Endothelial cell of umbilical vein (primary cell): ENCODE measurements around the gene VEGFA. TPM values are rescaled to one million over a fixed set of nuclear protein-coding genes. Genes with fewer than 3 reads are reported as not detected.

ENCODE experiments used
- BruUV-seq: library from RNA; stranded (reverse); fragments of 400-500 nt; replicated peaks from 2 replicates; lab custom pipeline; 2021; lab: Mats Ljungman, UMichigan
- CTCF ChIA-PET: fragments of 300-600, 350-600 bp; sonication (Branson Sonifier 250); formaldehyde crosslinking; loops from one replicate; lab custom pipeline; 2021; ENCODE audit warnings: antibody characterized with exemption, inconsistent platforms; lab: Charles Lee
- POLR2A ChIA-PET: fragments of 300-600, 350-600 bp; sonication (Branson Sonifier 250); formaldehyde crosslinking; loops from one replicate; lab custom pipeline; 2021; ENCODE audit warnings: antibody characterized with exemption, inconsistent platforms; lab: Charles Lee
- DNase-seq: peaks from one replicate; pipeline ENCODE4 v3.0.0-alpha.2; 2011; ENCODE audit warnings: low read depth, low spot score
- FAIRE-seq: peaks from 2 replicates; lab custom pipeline; 2011; peaks lifted over from hg19 to GRCh38; lab: Jason Lieb, UNC
- H2AFZ ChIP-seq: 2 replicates; pipeline ENCODE4 v1.6.0; 2012; ENCODE audit warnings: low read depth, low read length, control low read depth, inconsistent platforms
- H3K27ac ChIP-seq: 2 replicates; pipeline ENCODE4 v1.5.1; 2011; ENCODE audit warnings: low read depth, mild to moderate bottlenecking, control low read depth, low read length, moderate library complexity; ENCODE audit not compliant: insufficient read depth
- H3K27me3 ChIP-seq, 2 experiments: 2 replicates each; pipeline versions ENCODE4 v1.6.0 to v1.6.1; 2011; ENCODE audit warnings: low read length in 2 of 2, mixed read lengths in 1 of 2; ENCODE audit not compliant: control insufficient read depth in 2 of 2, insufficient read depth in 2 of 2
- H3K36me3 ChIP-seq, 2 experiments: 2 replicates in 1 of 2; 3 replicates in 1 of 2; pipeline ENCODE4 v1.5.1; 2011; ENCODE audit warnings: low read length in 2 of 2, mild to moderate bottlenecking in 1 of 2, moderate library complexity in 1 of 2; ENCODE audit not compliant: control insufficient read depth in 2 of 2, insufficient read depth in 2 of 2; ENCODE audit errors: extremely low read depth in 1 of 2
- H3K4me1 ChIP-seq: 3 replicates; pipeline ENCODE4 v1.5.1; 2011; ENCODE audit warnings: mild to moderate bottlenecking, low read length; ENCODE audit not compliant: control insufficient read depth, insufficient read depth; ENCODE audit errors: extremely low read depth
- H3K4me2 ChIP-seq: 2 replicates; pipeline ENCODE4 v1.6.1; 2011; ENCODE audit warnings: low read length, control low read depth, mixed read lengths; ENCODE audit not compliant: insufficient read depth
- H3K4me3 ChIP-seq, 3 experiments: fragments of 200-600 bp in 1 of 3; sonication (generic), shearing (Covaris generic) in 1 of 3; replicated peaks in 1 of 3; 2 replicates each; pipeline ENCODE4 v1.5.1; 2011 to 2016; ENCODE audit warnings: control low read depth in 3 of 3, low read length in 3 of 3, mild to moderate bottlenecking in 2 of 3, inconsistent platforms in 1 of 3, low read depth in 1 of 3, moderate library complexity in 1 of 3; ENCODE audit not compliant: insufficient read depth in 1 of 3
- H3K79me2 ChIP-seq: 2 replicates; pipeline ENCODE4 v1.6.0; 2012; ENCODE audit warnings: low read length, inconsistent platforms; ENCODE audit not compliant: control insufficient read depth, insufficient read depth
- H3K9ac ChIP-seq: replicated peaks from 2 replicates; pipeline ENCODE3; 2011; ENCODE audit warnings: low read length, control low read depth; ENCODE audit not compliant: insufficient read depth; ENCODE audit errors: extremely low read depth
- H3K9me1 ChIP-seq: replicated peaks from 3 replicates; pipeline ENCODE4 v1.6.0; 2011; ENCODE audit warnings: mild to moderate bottlenecking, low read length; ENCODE audit not compliant: control insufficient read depth, insufficient read depth; ENCODE audit errors: extremely low read depth
- H3K9me3 ChIP-seq: replicated peaks from 2 replicates; pipeline ENCODE4 v1.5.1; 2012; ENCODE audit warnings: low read length, inconsistent platforms; ENCODE audit not compliant: control insufficient read depth, insufficient read depth
- H4K20me1 ChIP-seq: replicated peaks from 2 replicates; pipeline ENCODE3; 2011; ENCODE audit warnings: mild to moderate bottlenecking, low read length; ENCODE audit not compliant: control insufficient read depth, insufficient read depth; ENCODE audit errors: extremely low read depth
- EZH2 ChIP-seq: IDR thresholded peaks from 2 replicates; pipeline ENCODE4 v1.6.1; 2012; ENCODE audit warnings: borderline replicate concordance, low read depth, mild to moderate bottlenecking, moderate library complexity, low read length, inconsistent platforms; ENCODE audit not compliant: severe bottlenecking
- FOS ChIP-seq: IDR thresholded peaks from 2 replicates; pipeline ENCODE4 v1.6.1; 2011; ENCODE audit warnings: mild to moderate bottlenecking, low read length, moderate library complexity, borderline replicate concordance; ENCODE audit not compliant: insufficient read depth
- GATA2 ChIP-seq: IDR thresholded peaks from 2 replicates; pipeline ENCODE4 v1.7.0; 2011; ENCODE audit warnings: low read depth, mild to moderate bottlenecking, moderate library complexity, mixed read lengths, low read length; ENCODE audit not compliant: insufficient read length, insufficient read depth
- JUN ChIP-seq: IDR thresholded peaks from 2 replicates; pipeline ENCODE4 v1.6.1; 2011; ENCODE audit warnings: borderline replicate concordance, low read depth; ENCODE audit not compliant: insufficient read length, insufficient read depth
- MYC ChIP-seq: IDR thresholded peaks from one replicate; pipeline ENCODE4 v1.6.1; 2011; ENCODE audit warnings: mild to moderate bottlenecking, low read depth, low read length
- POLR2A ChIP-seq: IDR thresholded peaks from 2 replicates; pipeline ENCODE4 v1.6.1; 2012; ENCODE audit warnings: low read depth, mild to moderate bottlenecking, control low read depth, low read length
- POLR2AphosphoS5 ChIP-seq: IDR thresholded peaks from 2 replicates; pipeline ENCODE4 v1.6.1; 2012; ENCODE audit warnings: low read depth, mild to moderate bottlenecking, control low read depth, low read length, moderate library complexity; ENCODE audit not compliant: insufficient read depth
- dilution Hi-C: fragments of 300-500 bp; cut with MboI; formaldehyde crosslinking; loops from one replicate; pipeline ENCODE4 v1.15.0; 2019; ENCODE audit warnings: low sequenced_read_pairs; ENCODE audit not compliant: extremely low pct_ligation_motif_present
- intact Hi-C: fragments of 100-400 bp; cut with micrococcal nuclease; formaldehyde crosslinking; loops from one replicate; pipeline ENCODE4 v1.10.0; 2022
- polyA plus RNA-seq, 4 experiments: library from polyadenylated mRNA; depleted of rRNA in 3 of 4; stranded (reverse) in 3 of 4; unstranded in 1 of 4; fragments of >200 nt; gene quantifications; 2 replicates each; pipeline versions ENCODE4 v1.2.1 to v1.2.3, GENCODE V29; 2011 to 2012; ENCODE audit warnings: missing spikeins in 1 of 4
- total RNA-seq: library from RNA; stranded (reverse); gene quantifications from 2 replicates; pipeline ENCODE4 v1.2.3, GENCODE V29; 2021
- TF ChIP-seq, protein P1 (sequence below): IDR thresholded peaks from 2 replicates; pipeline ENCODE4 v1.6.1; 2011; ENCODE audit not compliant: insufficient read depth, insufficient read length
- TF ChIP-seq, protein P2 (sequence below), 2 donors: IDR thresholded peaks; 1 replicate in 1 of 2; 2 replicates in 1 of 2; pipeline ENCODE4 v1.5.1; 2011; ENCODE audit warnings: low read length in 2 of 2, mild to moderate bottlenecking in 2 of 2, moderate library complexity in 2 of 2, control low read depth in 1 of 2, inconsistent platforms in 1 of 2, low read depth in 1 of 2; ENCODE audit not compliant: insufficient read depth in 1 of 2; ENCODE audit errors: extremely low read depth in 1 of 2

VEGFA gene
- total and polyA plus RNA-seq, 2 donors (not counting 3 experiments of a cell fraction or from before 2014, with no cell fraction given) = 18.1 to 19.9 TPM

DNA sequence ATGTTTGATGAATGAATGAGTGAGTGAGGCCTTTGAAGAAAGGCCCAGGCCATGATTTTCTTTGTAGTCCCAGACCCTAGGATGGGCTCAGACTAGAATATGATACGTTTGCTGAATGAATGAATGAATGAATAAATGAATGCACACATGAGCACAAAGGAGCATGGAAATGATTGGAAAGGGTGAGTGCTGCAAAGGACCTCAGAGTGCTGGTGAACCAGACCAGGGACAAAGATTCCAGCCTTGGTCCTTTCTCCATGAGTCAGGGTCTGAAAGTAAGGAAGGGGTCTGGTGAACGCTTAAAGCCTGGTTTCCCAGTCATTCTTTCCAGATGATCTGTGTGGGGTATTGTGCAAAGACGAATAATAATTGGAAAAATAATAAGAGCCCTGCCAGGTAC, 42.4 kb upstream of the VEGFA start:
- CTCF ChIA-PET = interaction anchor here (0.9 to 1.4 kb wide), 3 partner anchors 19 to 351 kb away, joined by 3 to 8 read pairs (median 3); no protein-coding TSS in a partner anchor
- intact Hi-C loops = no loop called here
- dilution Hi-C loops = no loop called here

More for the DNA sequence above, 42.4 kb upstream of the VEGFA start:
- Histone ChIP-seq H3K4me3 (no peak overlapping the region), H3K9me3 (no peaks in the 10 kb centered on the region), H3K9me1 (no peaks in the 10 kb centered on the region), H3K36me3 (no peaks in the 10 kb centered on the region), H2AFZ (no peak overlapping the region), H3K79me2 (no peaks in the 10 kb centered on the region), H3K4me1 (no peaks in the 10 kb centered on the region), H4K20me1 (no peaks in the 10 kb centered on the region), H3K27ac (no peak overlapping the region), H3K27me3 (no peaks in the 10 kb centered on the region), H3K4me2 (no peak overlapping the region), H3K9ac (no peak overlapping the region)
- POLR2A ChIA-PET = no interaction called here
- FAIRE-seq = no peak
- BruUV-seq = no TSS peak
- DNase-seq = no peak
- no peak for TF ChIP-seq POLR2AphosphoS5
- TF ChIP-seq MYC = no peak
- TF ChIP-seq FOS = no peak
- no peak for TF ChIP-seq JUN
- no peak for TF ChIP-seq GATA2
- no peak for TF ChIP-seq EZH2
- no peak for TF ChIP-seq POLR2A
- TF ChIP-seq, protein P1, sequence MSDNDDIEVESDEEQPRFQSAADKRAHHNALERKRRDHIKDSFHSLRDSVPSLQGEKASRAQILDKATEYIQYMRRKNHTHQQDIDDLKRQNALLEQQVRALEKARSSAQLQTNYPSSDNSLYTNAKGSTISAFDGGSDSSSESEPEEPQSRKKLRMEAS = no peak
- TF ChIP-seq, protein P2, sequence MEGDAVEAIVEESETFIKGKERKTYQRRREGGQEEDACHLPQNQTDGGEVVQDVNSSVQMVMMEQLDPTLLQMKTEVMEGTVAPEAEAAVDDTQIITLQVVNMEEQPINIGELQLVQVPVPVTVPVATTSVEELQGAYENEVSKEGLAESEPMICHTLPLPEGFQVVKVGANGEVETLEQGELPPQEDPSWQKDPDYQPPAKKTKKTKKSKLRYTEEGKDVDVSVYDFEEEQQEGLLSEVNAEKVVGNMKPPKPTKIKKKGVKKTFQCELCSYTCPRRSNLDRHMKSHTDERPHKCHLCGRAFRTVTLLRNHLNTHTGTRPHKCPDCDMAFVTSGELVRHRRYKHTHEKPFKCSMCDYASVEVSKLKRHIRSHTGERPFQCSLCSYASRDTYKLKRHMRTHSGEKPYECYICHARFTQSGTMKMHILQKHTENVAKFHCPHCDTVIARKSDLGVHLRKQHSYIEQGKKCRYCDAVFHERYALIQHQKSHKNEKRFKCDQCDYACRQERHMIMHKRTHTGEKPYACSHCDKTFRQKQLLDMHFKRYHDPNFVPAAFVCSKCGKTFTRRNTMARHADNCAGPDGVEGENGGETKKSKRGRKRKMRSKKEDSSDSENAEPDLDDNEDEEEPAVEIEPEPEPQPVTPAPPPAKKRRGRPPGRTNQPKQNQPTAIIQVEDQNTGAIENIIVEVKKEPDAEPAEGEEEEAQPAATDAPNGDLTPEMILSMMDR (IDR thresholded peaks at IDR 0.05; ENCODE audit: extremely low read depth in 1 of 2, insufficient read depth in 1 of 2, low read depth in 1 of 2, low read length in 2 of 2) = no peak
